ENCODE results near the gene PER1. TPM values are rescaled to one million over a fixed set of nuclear protein-coding genes. Genes with fewer than 3 reads are reported as not detected.
A peak's percentile ranks its signal among the peaks of the same experiment; 100 is the strongest.

PER1 gene
- total and polyA plus RNA-seq, 4 donors, result 93.5 to 238 (median 129) TPM

DNA sequence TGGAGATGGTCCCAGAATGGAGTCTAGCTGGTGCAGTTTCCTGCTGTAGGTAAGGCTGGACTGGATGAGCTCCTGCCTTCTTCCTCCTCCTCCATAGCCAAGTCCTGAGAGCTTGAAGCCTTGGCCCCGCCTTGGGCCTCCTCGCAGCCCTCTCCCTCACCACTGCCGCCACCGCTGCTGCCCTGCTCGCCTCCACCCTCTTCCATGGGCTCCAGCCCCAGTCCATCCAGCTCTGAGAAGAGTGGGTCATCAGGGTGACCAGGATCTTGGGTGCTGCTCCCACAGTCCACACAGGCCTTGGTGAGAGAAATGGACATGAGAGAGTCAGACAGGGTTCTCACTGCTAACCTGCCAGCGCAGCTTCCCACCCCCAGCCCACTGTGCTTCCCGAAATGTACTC is 11.2 kb downstream of the PER1 start:
- TF ChIP-seq, protein P1, sequence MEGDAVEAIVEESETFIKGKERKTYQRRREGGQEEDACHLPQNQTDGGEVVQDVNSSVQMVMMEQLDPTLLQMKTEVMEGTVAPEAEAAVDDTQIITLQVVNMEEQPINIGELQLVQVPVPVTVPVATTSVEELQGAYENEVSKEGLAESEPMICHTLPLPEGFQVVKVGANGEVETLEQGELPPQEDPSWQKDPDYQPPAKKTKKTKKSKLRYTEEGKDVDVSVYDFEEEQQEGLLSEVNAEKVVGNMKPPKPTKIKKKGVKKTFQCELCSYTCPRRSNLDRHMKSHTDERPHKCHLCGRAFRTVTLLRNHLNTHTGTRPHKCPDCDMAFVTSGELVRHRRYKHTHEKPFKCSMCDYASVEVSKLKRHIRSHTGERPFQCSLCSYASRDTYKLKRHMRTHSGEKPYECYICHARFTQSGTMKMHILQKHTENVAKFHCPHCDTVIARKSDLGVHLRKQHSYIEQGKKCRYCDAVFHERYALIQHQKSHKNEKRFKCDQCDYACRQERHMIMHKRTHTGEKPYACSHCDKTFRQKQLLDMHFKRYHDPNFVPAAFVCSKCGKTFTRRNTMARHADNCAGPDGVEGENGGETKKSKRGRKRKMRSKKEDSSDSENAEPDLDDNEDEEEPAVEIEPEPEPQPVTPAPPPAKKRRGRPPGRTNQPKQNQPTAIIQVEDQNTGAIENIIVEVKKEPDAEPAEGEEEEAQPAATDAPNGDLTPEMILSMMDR (IDR thresholded peaks at IDR 0.05; ENCODE audit: control extremely low read depth, extremely low read depth), result no peak
- H3K36me3 ChIP-seq (ENCODE audit: control insufficient read depth in 4 of 4, insufficient read depth in 4 of 4, low read length in 4 of 4), result peaks cover 20 to 59% (median 41%) of the 10 kb centered on the region in 4 donors
- no peak for DNase-seq
- H3K9me3 ChIP-seq (ENCODE audit: control insufficient read depth in 4 of 4, insufficient read depth in 3 of 4, low read length in 3 of 4), result no peaks in the 10 kb centered on the region
- H3K27me3 ChIP-seq (ENCODE audit: control insufficient read depth in 3 of 3, insufficient read depth in 3 of 3, low read length in 2 of 3), result no peaks in the 10 kb centered on the region
- ATAC-seq (ENCODE audit: insufficient read depth, low FRiP score), result no peak
- H3K27ac ChIP-seq (ENCODE audit: low read depth in 1 of 2, low read length in 1 of 2), result no peak overlapping the region
- no peak overlapping the region for H3K4me3 ChIP-seq
- H3K9ac ChIP-seq (ENCODE audit: insufficient read depth in 1 of 2, low read length in 2 of 2), result no peak overlapping the region
- WGBS, 2 donors, result 93 to 98% methylated on average over 7 of the region's 7 CpGs
- peaks cover 0 to 11% (median 2%) of the 10 kb centered on the region in 5 donors for H3K4me1 ChIP-seq (ENCODE audit: control insufficient read depth in 5 of 5, insufficient read depth in 5 of 5, low read length in 5 of 5)

GRCh38 chr17:8140065-8141029 is 11.9 kb downstream of the PER1 start:
- 65 to 76% methylated on average over 18 of the region's 18 CpGs for WGBS, 2 donors
- no peak overlapping the region for H3K4me3 ChIP-seq
- H3K4me1 ChIP-seq (ENCODE audit: control insufficient read depth in 5 of 5, insufficient read depth in 5 of 5, low read length in 5 of 5), result peaks cover 0 to 11% (median 2%) of the 10 kb centered on the region in 5 donors
- TF ChIP-seq, protein P1 (IDR thresholded peaks at IDR 0.05; ENCODE audit: control extremely low read depth, extremely low read depth), result no peak
- ATAC-seq (ENCODE audit: insufficient read depth, low FRiP score), result no peak
- H3K36me3 ChIP-seq (ENCODE audit: control insufficient read depth in 4 of 4, insufficient read depth in 4 of 4, low read length in 4 of 4), result peaks cover 20 to 53% (median 36%) of the 10 kb centered on the region in 4 donors
- no peak overlapping the region for H3K9ac ChIP-seq (ENCODE audit: insufficient read depth in 1 of 2, low read length in 2 of 2)
- H3K27ac ChIP-seq (ENCODE audit: low read depth in 1 of 2, low read length in 1 of 2), result peak overlapping the region; percentile 17 to 46
- no peaks in the 10 kb centered on the region for H3K27me3 ChIP-seq (ENCODE audit: control insufficient read depth in 3 of 3, insufficient read depth in 3 of 3, low read length in 2 of 3)
- no peak for DNase-seq
- no peaks in the 10 kb centered on the region for H3K9me3 ChIP-seq (ENCODE audit: control insufficient read depth in 4 of 4, insufficient read depth in 3 of 4, low read length in 3 of 4)

GRCh38 chr17:8138672-8139371 is 13.4 kb downstream of the PER1 start:
- no peak overlapping the region for H3K4me3 ChIP-seq
- ATAC-seq (ENCODE audit: insufficient read depth, low FRiP score), result peak; percentile 93

More at GRCh38 chr17:8138672-8139371, 13.4 kb downstream of the PER1 start:
- WGBS, 2 donors, result 0 to 1% methylated on average over 42 to 46 of the region's 46 CpGs
- Histone ChIP-seq H3K36me3 (ENCODE audit: control insufficient read depth in 4 of 4, insufficient read depth in 4 of 4, low read length in 4 of 4) (peaks cover 13 to 40% (median 27%) of the 10 kb centered on the region in 4 donors), H3K9ac (ENCODE audit: insufficient read depth in 1 of 2, low read length in 2 of 2) (peak overlapping the region in 1 of 2 donors; percentile 96), H3K4me1 (ENCODE audit: control insufficient read depth in 5 of 5, insufficient read depth in 5 of 5, low read length in 5 of 5) (peaks cover 0 to 11% (median 2%) of the 10 kb centered on the region in 5 donors), H3K9me3 (ENCODE audit: control insufficient read depth in 4 of 4, insufficient read depth in 3 of 4, low read length in 3 of 4) (no peaks in the 10 kb centered on the region), H3K27me3 (ENCODE audit: control insufficient read depth in 3 of 3, insufficient read depth in 3 of 3, low read length in 2 of 3) (no peaks in the 10 kb centered on the region), H3K27ac (ENCODE audit: low read depth in 1 of 2, low read length in 1 of 2) (peak overlapping the region; percentile 54 to 85)
- DNase-seq, result peak; percentile 99 to 100 (median 99)
- TF ChIP-seq, protein P1 (IDR thresholded peaks at IDR 0.05; ENCODE audit: control extremely low read depth, extremely low read depth), result peak; percentile 73

All from lung (tissue), 12 donors.